SKM-1 treated with dmso at 0.1 percent for 144 hours (cell line): Measurements from ENCODE around the gene ERMN.
A peak's percentile ranks its signal among the peaks of the same experiment; 100 is the strongest.
"Not testable (repeated sequence)": the region's sequence is repeated elsewhere in the genome, so short reads cannot be mapped to it uniquely, and the experiment has no call there.

ENCODE experiments used
- DNase-seq: peaks from one replicate; lab custom pipeline; 2025; ENCODE audit not compliant: unreplicated experiment; lab: John Stamatoyannopoulos, UW

ERMN gene

GRCh38 chr2:157301307-157301706, 24.3 kb downstream of the ERMN start:
- no peak for DNase-seq

GRCh38 chr2:157296958-157297357, 28.7 kb downstream of the ERMN start:
- DNase-seq = no peak

- no peak for DNase-seq
Measured at GRCh38 chr2:157296490-157296889, 29.1 kb downstream of the ERMN start.

GRCh38 chr2:157292853-157293252, 32.8 kb downstream of the ERMN start:
- no peak for DNase-seq

- DNase-seq = no peak
Measured at GRCh38 chr2:157291018-157291417, 34.6 kb downstream of the ERMN start.

- peak; percentile 18 for DNase-seq
Measured at GRCh38 chr2:157290525-157290924, 35.1 kb downstream of the ERMN start.

- DNase-seq = no peak
Measured at GRCh38 chr2:157287160-157287559, 38.5 kb downstream of the ERMN start.

- DNase-seq = no peak
Measured at GRCh38 chr2:157283468-157283867, 42.2 kb downstream of the ERMN start.

GRCh38 chr2:157281316-157281715, 44.3 kb downstream of the ERMN start:
- DNase-seq = no peak

GRCh38 chr2:157279311-157279710, 46.3 kb downstream of the ERMN start:
- DNase-seq = not testable (repeated sequence)

GRCh38 chr2:157271590-157272203, 53.9 kb downstream of the ERMN start:
- DNase-seq = no peak

GRCh38 chr2:157269922-157270321, 55.7 kb downstream of the ERMN start:
- peak; percentile 66 for DNase-seq

- no peak for DNase-seq
Measured at GRCh38 chr2:157269060-157269459, 56.6 kb downstream of the ERMN start.
